CD4-positive, alpha-beta T cell treated with Interleukin-2 at 100 ng/mL for 4 hours (primary cell): Measurements from ENCODE around the gene DST.

Source experiments
- DNase-seq: peaks from one replicate; pipeline ENCODE4 v3.0.0-alpha.2; 2020; ENCODE audit warnings: low spot score

DST gene

DNA sequence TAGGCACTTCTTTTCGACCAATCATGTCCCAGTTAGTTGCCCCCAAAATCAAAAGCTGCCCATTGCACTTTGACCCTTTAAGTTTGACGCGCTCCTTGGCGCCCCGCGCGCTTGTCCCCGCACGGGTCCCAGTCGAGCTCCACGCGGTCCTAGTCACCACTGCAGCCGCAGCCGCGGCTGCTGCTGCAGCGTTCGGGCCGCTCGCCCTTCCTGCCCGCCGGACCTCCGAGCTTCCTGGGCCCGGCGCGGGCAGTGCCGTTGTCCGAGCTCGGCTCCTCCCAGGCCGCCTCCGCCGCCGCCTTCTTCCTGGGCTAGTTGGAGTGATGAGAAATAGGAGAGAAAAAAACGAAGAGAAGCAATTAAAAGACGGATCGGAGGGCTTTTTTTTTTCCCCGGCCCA, 209.6 kb downstream of the DST start:
- no peak for DNase-seq

DNA sequence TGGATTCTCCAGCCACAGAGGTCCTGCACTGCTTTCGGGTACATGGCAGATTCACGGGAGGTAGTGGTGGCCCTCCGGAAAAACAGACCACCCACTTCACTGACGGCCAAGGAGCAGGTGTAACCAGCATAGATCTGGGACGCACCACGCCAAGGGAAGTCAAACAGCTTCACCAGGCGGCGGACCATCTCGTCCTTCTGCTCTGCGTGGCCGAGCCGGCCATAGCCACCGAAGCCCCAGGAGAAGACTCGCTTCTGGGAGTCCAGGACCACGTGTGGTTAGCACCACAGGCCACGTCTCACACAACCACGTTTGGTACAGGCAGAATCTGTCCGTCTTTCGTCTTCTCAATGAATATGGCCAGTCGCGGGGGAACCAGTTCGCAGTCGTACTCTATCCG, 210.5 kb downstream of the DST start:
- DNase-seq: no peak

DNA sequence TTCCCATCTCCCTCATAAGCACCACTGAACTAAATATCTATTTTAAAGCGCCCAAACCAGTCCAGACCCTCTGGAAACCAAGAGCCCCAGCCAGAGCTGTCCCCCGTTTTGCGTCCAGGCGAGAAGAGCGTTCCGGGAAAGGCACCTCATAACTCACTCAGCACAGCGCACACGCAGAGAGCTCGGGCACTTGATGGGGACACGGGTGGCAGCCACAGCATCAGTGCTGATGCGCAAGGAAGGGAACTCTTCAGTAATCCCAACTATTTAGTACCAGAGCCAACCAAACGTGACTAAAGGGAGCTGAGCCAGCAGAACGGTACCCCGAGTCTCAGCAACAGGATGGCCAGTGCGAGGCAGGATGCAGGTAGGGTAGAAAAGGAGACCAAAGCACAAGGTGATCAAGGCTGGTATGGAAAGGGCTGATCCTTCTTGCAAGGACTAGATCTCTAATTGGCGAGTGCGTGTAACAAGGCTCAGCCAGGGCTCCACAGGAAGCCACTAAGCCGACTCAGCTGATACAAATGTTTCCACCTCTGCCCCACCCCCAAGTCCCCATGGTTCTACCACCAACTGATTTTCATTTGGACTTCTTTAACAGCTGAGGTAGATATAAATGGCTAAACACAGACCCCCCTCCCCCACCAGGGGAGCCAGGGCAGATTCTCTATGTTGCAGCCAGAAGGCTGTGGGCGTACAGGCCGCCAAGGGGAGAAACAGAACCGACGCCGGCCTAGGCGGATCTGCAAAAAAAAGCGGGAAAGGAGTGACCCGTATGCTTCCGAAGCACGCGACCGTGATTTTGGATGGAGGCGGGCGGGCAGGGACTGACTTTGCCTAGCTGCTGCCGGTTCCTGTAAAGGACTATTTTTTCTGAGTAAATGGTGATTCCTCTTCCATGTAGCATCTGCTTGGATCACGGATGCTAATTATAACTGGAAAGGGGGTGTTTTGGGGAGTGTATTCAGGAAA, 211.8 kb downstream of the DST start:
- no peak for DNase-seq

DNA sequence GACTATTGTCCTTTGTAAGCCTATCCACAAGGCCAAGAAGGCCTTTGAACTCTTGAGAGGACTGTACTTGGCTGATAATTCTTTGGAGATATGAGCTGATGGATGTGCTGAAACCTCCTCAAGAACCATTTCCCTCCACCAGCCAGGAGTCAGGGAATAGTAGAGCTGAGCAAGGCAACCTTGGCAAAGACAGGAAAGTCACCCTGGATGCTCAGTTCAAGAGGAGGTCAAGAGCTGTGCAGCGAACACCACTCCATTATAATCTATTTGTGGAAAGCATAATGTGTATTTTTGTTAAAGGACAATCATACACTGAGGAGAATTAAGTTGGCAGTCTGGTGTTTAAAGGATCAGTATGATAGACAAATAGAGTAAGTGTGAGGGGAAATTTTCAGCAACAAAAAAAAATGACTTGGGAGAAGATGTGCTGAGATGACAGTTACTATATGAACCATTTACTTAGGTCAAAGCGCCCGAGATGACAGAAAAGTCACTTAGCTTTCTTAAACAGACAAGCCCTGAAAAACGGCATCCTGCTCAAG, 218.1 kb downstream of the DST start:
- DNase-seq: no peak

DNA sequence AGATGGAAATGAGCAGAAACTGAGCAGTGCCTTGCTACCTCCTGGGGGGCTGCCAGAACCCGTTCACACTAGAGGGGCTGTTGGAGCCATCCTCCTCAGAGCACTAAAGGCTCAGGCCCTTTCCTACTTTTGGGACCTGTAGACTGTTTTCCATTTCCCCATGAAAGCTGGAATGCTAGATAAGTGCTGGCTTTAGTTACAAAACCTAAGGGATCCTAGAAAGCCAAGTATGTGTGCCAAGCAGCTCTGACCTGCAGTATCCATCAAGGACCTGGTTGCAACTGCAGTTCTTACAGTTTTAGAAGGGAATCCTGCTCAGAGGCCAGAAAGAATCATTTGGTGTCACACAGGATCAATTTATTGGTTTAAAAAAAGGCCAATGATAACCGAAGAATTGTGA, 218.6 kb downstream of the DST start:
- DNase-seq: no peak

DNA sequence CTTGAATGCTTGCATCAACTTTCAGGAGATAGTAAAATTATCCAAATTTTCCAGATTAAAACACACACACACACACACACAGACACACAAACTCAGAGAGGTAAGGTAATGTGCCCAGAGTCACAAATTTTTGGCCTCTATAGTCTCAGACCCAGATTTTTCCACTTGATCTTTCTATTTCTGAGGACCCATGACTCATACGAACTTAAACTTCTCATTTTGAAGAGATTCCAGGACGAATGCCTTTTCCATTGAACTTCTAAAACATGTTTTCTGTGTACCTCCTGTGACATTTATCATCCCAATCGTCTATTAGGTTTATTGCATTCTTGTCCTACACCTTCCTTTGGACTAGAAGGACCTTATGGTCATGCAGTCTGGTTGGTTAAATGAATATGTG, 222.4 kb downstream of the DST start:
- DNase-seq: no peak

DNA sequence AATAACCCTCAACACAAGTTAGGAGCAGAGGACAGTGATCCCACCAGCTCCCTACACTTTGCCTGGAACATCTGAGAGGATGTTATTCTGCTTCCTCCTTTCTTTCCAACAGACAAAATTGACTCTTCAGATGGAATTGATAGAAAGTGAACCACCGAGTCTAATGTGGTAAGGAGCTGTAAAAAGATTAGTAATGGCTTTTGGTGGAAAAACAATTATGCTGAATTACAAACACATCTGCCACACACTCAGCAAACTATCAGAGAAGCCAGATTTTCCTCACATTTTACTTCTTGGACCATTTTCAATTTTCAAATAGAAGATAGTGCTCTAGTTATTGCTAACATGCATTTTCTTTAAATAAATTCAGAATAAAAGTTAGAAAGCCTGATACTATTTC, 223.5 kb downstream of the DST start:
- DNase-seq: no peak

DNA sequence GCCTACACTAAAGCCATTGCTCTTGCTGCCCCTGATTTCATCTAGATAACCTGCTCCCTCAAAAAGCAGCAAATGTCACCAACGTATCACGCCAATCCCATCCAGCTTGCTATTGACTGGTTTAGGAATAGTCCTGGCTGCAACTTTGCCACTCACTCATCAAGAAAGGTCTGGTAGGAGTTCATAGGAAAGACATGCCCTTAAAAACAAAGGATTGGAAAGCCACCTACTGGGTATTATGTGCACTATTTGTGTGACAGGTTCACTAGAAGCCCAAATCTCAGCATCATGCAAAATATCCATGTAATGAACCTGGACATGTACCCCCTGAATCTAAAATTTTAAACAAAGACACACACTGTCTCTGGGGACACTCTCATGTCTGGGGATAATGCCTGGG, 224.9 kb downstream of the DST start:
- DNase-seq: no peak

DNA sequence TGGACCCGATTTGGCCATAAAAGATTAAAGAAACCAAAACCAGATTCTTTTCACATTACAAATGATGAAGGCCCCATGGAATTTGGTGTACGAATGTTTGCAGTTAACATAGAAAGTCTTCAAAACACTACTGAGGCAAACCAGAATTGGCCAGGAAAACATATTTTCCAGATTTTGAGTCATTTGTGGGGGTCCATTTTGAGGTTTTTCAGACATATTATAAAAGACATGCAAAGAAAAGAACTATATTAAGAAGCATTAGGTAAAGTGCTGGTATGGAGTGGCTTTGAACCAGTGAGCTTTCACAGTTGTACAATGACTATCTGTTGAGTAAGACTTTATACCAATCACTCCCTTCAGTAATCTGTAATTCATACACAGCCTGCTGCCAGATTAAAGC, 226.4 kb downstream of the DST start:
- DNase-seq: no peak

DNA sequence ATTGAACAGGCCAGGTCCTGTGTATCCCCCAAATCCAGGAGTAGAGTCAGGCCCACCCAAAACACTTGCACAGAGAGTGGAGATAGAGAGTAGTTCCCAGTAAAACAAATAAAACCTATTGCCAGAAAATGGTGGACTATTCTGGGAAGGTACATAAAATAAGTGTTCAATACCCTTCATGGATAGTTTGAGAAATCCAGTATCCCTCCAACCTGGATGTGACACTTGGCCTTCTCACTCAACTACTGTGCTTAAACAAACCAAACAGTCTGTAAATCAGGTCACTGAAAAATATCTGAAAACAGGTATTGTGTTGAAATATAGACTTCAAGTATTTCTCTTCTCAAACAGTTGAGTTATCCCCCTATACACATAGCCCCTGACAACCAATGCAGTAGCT, 233.7 kb downstream of the DST start:
- DNase-seq: no peak
